Fibroblast of mammary gland (primary cell): Measurements from ENCODE around the gene BTBD7.

Experiments used
- DNase-seq: peaks from one replicate; pipeline ENCODE4 v3.0.0-alpha.2; 2010; ENCODE audit warnings: low read depth
- H3K4me3 ChIP-seq: 2 replicates; pipeline ENCODE4 v1.5.1; 2011; ENCODE audit warnings: low read depth, mild to moderate bottlenecking, low read length, moderate library complexity; ENCODE audit not compliant: control insufficient read depth
- TF ChIP-seq, protein P1 (sequence below): conservative IDR thresholded peaks from 2 replicates; pipeline ENCODE4 v1.5.1; 2011; ENCODE audit warnings: low read depth, low read length, inconsistent platforms; ENCODE audit not compliant: control insufficient read depth, insufficient read depth

The BTBD7 gene

DNA sequence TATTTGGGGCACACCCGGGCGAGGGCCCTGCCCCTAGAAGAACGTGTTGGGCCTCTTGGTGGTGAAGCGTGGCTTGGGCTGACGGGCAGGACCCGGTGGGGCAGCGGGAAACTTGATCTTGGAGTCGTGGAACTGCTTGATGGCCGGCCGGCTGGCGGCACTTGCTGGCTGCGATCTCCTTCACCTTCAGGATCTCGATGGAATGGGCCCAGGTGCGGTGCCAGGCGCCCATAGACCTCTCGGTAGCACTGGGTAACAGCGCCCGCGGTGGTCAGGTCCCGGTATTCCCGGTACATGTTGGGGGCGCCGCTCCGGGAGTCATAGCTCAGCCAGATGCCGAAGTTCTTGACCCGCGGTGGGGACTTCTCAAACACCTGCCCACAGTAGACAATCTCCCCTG is 109.3 kb downstream of the BTBD7 start:
- no peak for DNase-seq
- no peak overlapping the region for H3K4me3 ChIP-seq
- TF ChIP-seq, protein P1, sequence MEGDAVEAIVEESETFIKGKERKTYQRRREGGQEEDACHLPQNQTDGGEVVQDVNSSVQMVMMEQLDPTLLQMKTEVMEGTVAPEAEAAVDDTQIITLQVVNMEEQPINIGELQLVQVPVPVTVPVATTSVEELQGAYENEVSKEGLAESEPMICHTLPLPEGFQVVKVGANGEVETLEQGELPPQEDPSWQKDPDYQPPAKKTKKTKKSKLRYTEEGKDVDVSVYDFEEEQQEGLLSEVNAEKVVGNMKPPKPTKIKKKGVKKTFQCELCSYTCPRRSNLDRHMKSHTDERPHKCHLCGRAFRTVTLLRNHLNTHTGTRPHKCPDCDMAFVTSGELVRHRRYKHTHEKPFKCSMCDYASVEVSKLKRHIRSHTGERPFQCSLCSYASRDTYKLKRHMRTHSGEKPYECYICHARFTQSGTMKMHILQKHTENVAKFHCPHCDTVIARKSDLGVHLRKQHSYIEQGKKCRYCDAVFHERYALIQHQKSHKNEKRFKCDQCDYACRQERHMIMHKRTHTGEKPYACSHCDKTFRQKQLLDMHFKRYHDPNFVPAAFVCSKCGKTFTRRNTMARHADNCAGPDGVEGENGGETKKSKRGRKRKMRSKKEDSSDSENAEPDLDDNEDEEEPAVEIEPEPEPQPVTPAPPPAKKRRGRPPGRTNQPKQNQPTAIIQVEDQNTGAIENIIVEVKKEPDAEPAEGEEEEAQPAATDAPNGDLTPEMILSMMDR: no peak

DNA sequence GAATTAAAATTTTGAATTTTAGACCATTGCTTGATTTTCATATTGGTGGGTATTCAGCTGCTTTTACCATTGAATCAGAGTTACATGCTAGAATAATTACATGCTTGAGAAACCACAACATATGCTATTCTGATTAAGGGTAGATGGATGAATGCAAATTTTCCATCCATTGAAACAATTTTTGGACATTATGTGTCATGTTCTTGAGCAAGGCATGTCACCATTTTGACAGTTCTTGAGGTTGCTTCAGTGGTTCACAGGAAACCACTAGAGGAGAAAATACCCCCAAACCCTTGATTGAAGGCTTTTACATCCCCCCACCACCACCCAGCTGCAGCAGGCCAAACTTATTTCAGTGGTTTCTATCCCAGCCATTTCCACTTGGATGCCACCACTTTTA is 112.3 kb downstream of the BTBD7 start:
- TF ChIP-seq, protein P1: no peak
- H3K4me3 ChIP-seq: no peak overlapping the region
- no peak for DNase-seq

DNA sequence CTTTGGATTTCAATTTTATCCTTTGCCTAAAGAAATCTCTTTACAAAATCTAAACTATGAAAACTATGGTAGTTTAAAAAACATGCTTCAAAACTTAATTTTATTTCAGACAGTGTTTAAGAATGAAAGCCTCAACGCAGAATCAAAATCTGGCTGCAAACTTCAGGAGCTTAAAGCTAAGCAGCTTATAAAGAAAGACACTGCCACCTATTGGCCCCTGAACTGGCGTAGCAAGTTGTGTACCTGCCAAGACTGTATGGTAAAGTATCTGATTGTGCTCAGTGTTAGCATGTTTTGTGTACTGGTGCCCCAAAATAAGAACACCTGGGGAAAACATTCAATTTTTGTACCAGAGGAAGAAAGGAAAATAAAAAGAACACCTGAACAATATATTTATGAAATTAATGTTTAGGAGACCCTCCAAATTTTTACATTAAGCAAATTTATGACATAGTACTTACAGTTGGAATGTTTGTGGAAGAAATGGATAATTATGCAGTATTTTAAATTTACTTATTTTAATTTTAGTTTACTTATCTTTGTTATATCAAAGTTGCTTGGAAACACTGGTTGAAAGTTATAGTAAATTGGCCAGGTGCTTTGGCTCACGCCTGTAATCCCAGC is 113.6 kb downstream of the BTBD7 start:
- TF ChIP-seq, protein P1: peak; percentile 71
- H3K4me3 ChIP-seq: no peak overlapping the region
- peak; percentile 72 for DNase-seq

DNA sequence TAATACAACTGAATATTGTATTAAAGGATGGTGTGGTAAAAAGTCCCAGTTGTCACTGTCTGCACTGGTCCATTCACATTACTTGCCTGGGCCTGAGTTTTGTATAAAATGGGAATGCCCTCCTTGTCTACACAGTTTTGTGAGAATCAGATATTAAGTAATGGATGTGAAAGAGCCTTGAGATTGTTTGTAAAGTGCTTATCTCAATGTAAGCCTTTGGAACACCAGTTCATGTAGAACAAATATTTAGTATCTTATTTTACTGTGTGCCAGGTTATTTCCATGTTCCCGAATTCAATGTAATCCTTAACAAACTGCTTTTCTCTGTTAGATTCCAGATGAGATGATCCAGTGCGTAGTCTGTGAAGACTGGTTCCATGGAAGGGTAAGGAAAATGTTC is 118.2 kb downstream of the BTBD7 start:
- H3K4me3 ChIP-seq: no peak overlapping the region
- no peak for DNase-seq
- TF ChIP-seq, protein P1: no peak

DNA sequence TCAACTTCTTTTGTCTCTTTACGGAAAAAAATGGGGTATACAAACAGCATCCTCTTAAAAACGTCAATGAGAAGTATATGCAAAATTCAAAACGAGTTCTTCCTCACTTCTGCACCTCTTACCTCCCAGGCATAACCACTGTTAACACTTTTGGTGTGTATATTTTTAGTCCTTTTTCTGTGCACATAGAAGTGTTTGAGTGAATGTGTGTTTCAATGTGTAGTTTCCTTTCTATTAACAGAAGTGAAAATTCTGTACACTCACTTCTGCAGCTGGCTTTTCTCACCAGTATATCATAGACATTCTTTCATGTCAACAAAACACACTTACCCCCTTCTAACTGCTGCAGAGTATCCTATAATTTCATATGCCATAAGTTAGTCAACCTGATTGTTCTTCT is 120.4 kb downstream of the BTBD7 start:
- DNase-seq: no peak
- no peak overlapping the region for H3K4me3 ChIP-seq
- TF ChIP-seq, protein P1: no peak

DNA sequence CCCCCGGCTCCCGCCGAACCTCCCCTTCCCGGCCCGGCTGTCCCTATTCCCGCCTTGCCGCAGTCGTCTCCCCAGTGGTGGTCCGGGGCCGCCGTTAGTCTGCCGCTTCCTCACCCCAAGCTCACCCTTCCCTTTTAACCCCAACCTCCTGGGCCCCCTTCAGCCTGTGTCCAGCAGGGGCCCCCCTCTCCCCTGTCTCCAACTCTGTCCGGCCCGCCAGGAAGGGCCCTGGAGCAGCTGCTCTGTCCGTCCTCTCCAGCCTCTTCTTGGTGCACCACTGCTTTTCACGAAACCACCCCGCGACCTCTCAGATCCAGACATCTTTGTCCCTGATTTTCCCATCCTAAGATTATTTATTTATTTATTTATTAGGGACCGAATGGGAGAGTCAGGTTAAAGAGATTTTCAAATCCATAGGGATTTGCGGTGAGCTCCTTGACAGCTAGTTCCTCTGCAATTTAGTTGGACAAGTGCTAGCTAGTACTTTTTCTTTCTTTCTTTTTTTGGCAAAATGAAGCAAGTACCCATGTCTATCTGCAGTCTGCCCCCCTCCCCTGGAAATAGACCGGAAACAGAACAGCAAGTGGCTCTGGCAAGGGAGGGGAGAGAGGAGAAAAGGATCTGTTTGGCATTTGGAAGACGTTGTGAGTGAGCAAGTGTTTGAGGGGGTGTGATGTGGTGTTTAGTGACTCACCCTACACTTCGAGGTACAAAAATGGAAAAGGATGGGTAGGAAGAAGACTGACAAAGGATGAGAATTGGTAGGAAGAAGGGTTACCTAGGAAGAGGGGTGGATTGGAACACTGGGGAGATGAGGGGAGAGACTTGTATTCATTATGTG is 125.1 kb downstream of the BTBD7 start:
- H3K4me3 ChIP-seq: peak overlapping the region; percentile 89
- peak; percentile 69 for DNase-seq
- TF ChIP-seq, protein P1: peak; percentile 29
